Measurements from ENCODE around the gene LINGO4. TPM values are rescaled to one million over a fixed set of nuclear protein-coding genes. Genes with fewer than 3 reads are reported as not detected.

LINGO4 gene
- polyA plus RNA-seq, 1 donor (not counting 4 experiments of a cell fraction or from before 2014, with no cell fraction given) = not detected

- Histone ChIP-seq H3K27me3 (ENCODE audit: control insufficient read depth, extremely low read depth, insufficient read depth, low read length) (no peaks in the 10 kb centered on the region), H3K9me1 (ENCODE audit: control insufficient read depth, extremely low read depth, insufficient read depth, low read length) (no peaks in the 10 kb centered on the region), H3K9ac (ENCODE audit: control insufficient read depth, extremely low read depth, insufficient read depth, low read length) (no peak overlapping the region), H4K20me1 (ENCODE audit: control insufficient read depth, extremely low read depth, insufficient read depth, low read length) (no peaks in the 10 kb centered on the region), H3K79me2 (ENCODE audit: control insufficient read depth, insufficient read depth, low read length) (no peaks in the 10 kb centered on the region), H3K9me3 (ENCODE audit: control insufficient read depth, low read depth, low read length) (no peaks in the 10 kb centered on the region), H2AFZ (ENCODE audit: control insufficient read depth, low read length) (no peak overlapping the region), H3K36me3 (ENCODE audit: control insufficient read depth in 2 of 2, extremely low read depth in 1 of 2, insufficient read depth in 2 of 2, low read length in 2 of 2) (no peaks in the 10 kb centered on the region), H3K4me3 (ENCODE audit: control insufficient read depth in 2 of 3, extremely low read depth in 1 of 3, insufficient read depth in 2 of 3, low read depth in 1 of 3, low read length in 3 of 3) (no peak overlapping the region), H3K4me1 (ENCODE audit: control insufficient read depth, extremely low read depth, insufficient read depth, low read length) (peaks cover 22% of the 10 kb centered on the region), H3K4me2 (ENCODE audit: control insufficient read depth, extremely low read depth, insufficient read depth, low read depth, low read length) (no peak overlapping the region), H3K27ac (ENCODE audit: control insufficient read depth, insufficient read depth, low read length) (no peak overlapping the region)
- FAIRE-seq (no peak), DNase-seq (ENCODE audit: low read depth, low spot score) (no peak)
- no peak for TF ChIP-seq EZH2 (IDR thresholded peaks at IDR 0.05; ENCODE audit: low read length)
- TF ChIP-seq CTCF (optimal IDR thresholded peaks at IDR 0.05 in 1 of 3, IDR thresholded peaks at IDR 0.05 in 1 of 3, conservative IDR thresholded peaks at IDR 0.05 in 1 of 3; ENCODE audit: extremely low read depth in 1 of 3, insufficient read depth in 2 of 3, low read length in 3 of 3) = no peak
- dilution Hi-C loops (cut with MboI; ENCODE audit: extremely low pct_ligation_motif_present, low sequenced_read_pairs) = no loop called here
Measured at GRCh38 chr1:151827853-151828252, 22.6 kb upstream of the LINGO4 start.

- H4K20me1 ChIP-seq (ENCODE audit: control insufficient read depth, extremely low read depth, insufficient read depth, low read length) = no peaks in the 10 kb centered on the region
- dilution Hi-C loops (cut with MboI; ENCODE audit: extremely low pct_ligation_motif_present, low sequenced_read_pairs) = no loop called here
- DNase-seq (ENCODE audit: low read depth, low spot score) (no peak), FAIRE-seq (no peak)
- H3K36me3 ChIP-seq (ENCODE audit: control insufficient read depth in 2 of 2, extremely low read depth in 1 of 2, insufficient read depth in 2 of 2, low read length in 2 of 2) = no peaks in the 10 kb centered on the region
- H3K27ac ChIP-seq (ENCODE audit: control insufficient read depth, insufficient read depth, low read length) = no peak overlapping the region
- no peak overlapping the region for H3K4me3 ChIP-seq (ENCODE audit: control insufficient read depth in 2 of 3, extremely low read depth in 1 of 3, insufficient read depth in 2 of 3, low read depth in 1 of 3, low read length in 3 of 3)
- H3K79me2 ChIP-seq (ENCODE audit: control insufficient read depth, insufficient read depth, low read length) = no peaks in the 10 kb centered on the region
- TF ChIP-seq EZH2 (IDR thresholded peaks at IDR 0.05; ENCODE audit: low read length) = no peak
- no peak for TF ChIP-seq CTCF (optimal IDR thresholded peaks at IDR 0.05 in 1 of 3, IDR thresholded peaks at IDR 0.05 in 1 of 3, conservative IDR thresholded peaks at IDR 0.05 in 1 of 3; ENCODE audit: extremely low read depth in 1 of 3, insufficient read depth in 2 of 3, low read length in 3 of 3)
- H3K9me3 ChIP-seq (ENCODE audit: control insufficient read depth, low read depth, low read length) = no peaks in the 10 kb centered on the region
- H3K27me3 ChIP-seq (ENCODE audit: control insufficient read depth, extremely low read depth, insufficient read depth, low read length) = no peaks in the 10 kb centered on the region
- no peak overlapping the region for H3K4me2 ChIP-seq (ENCODE audit: control insufficient read depth, extremely low read depth, insufficient read depth, low read depth, low read length)
- H2AFZ ChIP-seq (ENCODE audit: control insufficient read depth, low read length) = no peak overlapping the region
- H3K9me1 ChIP-seq (ENCODE audit: control insufficient read depth, extremely low read depth, insufficient read depth, low read length) = no peaks in the 10 kb centered on the region
- peaks cover 14% of the 10 kb centered on the region for H3K4me1 ChIP-seq (ENCODE audit: control insufficient read depth, extremely low read depth, insufficient read depth, low read length)
- H3K9ac ChIP-seq (ENCODE audit: control insufficient read depth, extremely low read depth, insufficient read depth, low read length) = no peak overlapping the region
Measured at GRCh38 chr1:151825751-151826660, 20.8 kb upstream of the LINGO4 start.

Measured in keratinocyte (primary cell).